Keratinocyte (primary cell): ENCODE measurements around the gene ZNF423. TPM values are rescaled to one million over a fixed set of nuclear protein-coding genes. Genes with fewer than 3 reads are reported as not detected.

ENCODE experiments used
- DNase-seq: peaks from one replicate; pipeline ENCODE4 v3.0.0-alpha.2; 2011; ENCODE audit warnings: low read depth, missing footprints, low spot score
- FAIRE-seq: peaks from 2 replicates; lab custom pipeline; 2011; peaks lifted over from hg19 to GRCh38; lab: Jason Lieb, UNC
- H2AFZ ChIP-seq: 2 replicates; pipeline ENCODE4 v1.6.0; 2012; ENCODE audit warnings: low read length, control low read depth, inconsistent platforms; ENCODE audit not compliant: control insufficient read depth
- H3K27ac ChIP-seq: 2 replicates; pipeline ENCODE4 v1.5.1; 2011; ENCODE audit warnings: low read length; ENCODE audit not compliant: control insufficient read depth, insufficient read depth
- H3K27me3 ChIP-seq: 3 replicates; pipeline ENCODE4 v1.6.0; 2011; ENCODE audit warnings: low read length; ENCODE audit not compliant: control insufficient read depth, insufficient read depth; ENCODE audit errors: extremely low read depth
- H3K36me3 ChIP-seq, 2 experiments: 2 replicates in 1 of 2; 3 replicates in 1 of 2; pipeline ENCODE4 v1.5.1; 2011; ENCODE audit warnings: low read length in 2 of 2, mild to moderate bottlenecking in 1 of 2; ENCODE audit not compliant: control insufficient read depth in 2 of 2, insufficient read depth in 2 of 2; ENCODE audit errors: extremely low read depth in 1 of 2
- H3K4me1 ChIP-seq: 3 replicates; pipeline ENCODE4 v1.5.1; 2011; ENCODE audit warnings: low read length; ENCODE audit not compliant: control insufficient read depth, insufficient read depth; ENCODE audit errors: extremely low read depth
- H3K4me2 ChIP-seq: 3 replicates; pipeline ENCODE4 v1.6.0; 2011; ENCODE audit warnings: low read depth, low read length; ENCODE audit not compliant: control insufficient read depth, insufficient read depth; ENCODE audit errors: extremely low read depth
- H3K4me3 ChIP-seq, 3 experiments: fragments of 200-600 bp in 1 of 3; sonication (generic) in 1 of 3; 2 replicates in 2 of 3; 3 replicates in 1 of 3; pipeline ENCODE4 v1.5.1; 2011 to 2016; ENCODE audit warnings: low read length in 3 of 3, mild to moderate bottlenecking in 3 of 3, control low read depth in 2 of 3, inconsistent platforms in 1 of 3, low read depth in 1 of 3, mixed read lengths in 1 of 3, mixed run types in 1 of 3, moderate library complexity in 1 of 3; ENCODE audit not compliant: control insufficient read depth in 2 of 3, insufficient read depth in 2 of 3; ENCODE audit errors: extremely low read depth in 1 of 3
- H3K79me2 ChIP-seq: 2 replicates; pipeline ENCODE4 v1.6.0; 2012; ENCODE audit warnings: low read length; ENCODE audit not compliant: control insufficient read depth, insufficient read depth
- H3K9ac ChIP-seq: 3 replicates; pipeline ENCODE4 v1.6.0; 2011; ENCODE audit warnings: low read length; ENCODE audit not compliant: control insufficient read depth, insufficient read depth; ENCODE audit errors: extremely low read depth
- H3K9me1 ChIP-seq: 3 replicates; pipeline ENCODE4 v1.6.0; 2011; ENCODE audit warnings: low read length; ENCODE audit not compliant: control insufficient read depth, insufficient read depth; ENCODE audit errors: extremely low read depth
- H3K9me3 ChIP-seq: 2 replicates; pipeline ENCODE4 v1.5.1; 2012; ENCODE audit warnings: low read depth, low read length; ENCODE audit not compliant: control insufficient read depth
- H4K20me1 ChIP-seq: 3 replicates; pipeline ENCODE4 v1.6.0; 2011; ENCODE audit warnings: low read length; ENCODE audit not compliant: control insufficient read depth, insufficient read depth; ENCODE audit errors: extremely low read depth
- EZH2 ChIP-seq: IDR thresholded peaks from one replicate; pipeline ENCODE4 v1.6.1; 2012; ENCODE audit warnings: inconsistent platforms, mild to moderate bottlenecking, low read length, moderate library complexity
- dilution Hi-C: fragments of 300-500 bp; cut with MboI; formaldehyde crosslinking; loops from one replicate; pipeline ENCODE4 v1.7.0; 2020; ENCODE audit warnings: low sequenced_read_pairs; ENCODE audit not compliant: extremely low pct_ligation_motif_present
- polyA plus RNA-seq, 5 experiments: library from polyadenylated mRNA; depleted of rRNA in 3 of 5; stranded (reverse) in 3 of 5; stranded (forward) in 1 of 5; unstranded in 1 of 5; fragments of >200 nt; gene quantifications; 1 replicate in 1 of 5; 2 replicates in 3 of 5; 3 replicates in 1 of 5; pipeline versions ENCODE4 v1.2.1 to v1.2.3, GENCODE V29; 2011 to 2012; ENCODE audit warnings: missing spikeins in 2 of 5, low read depth in 1 of 5, low replicate concordance in 1 of 5
- TF ChIP-seq, protein P1 (sequence below), 3 experiments: IDR thresholded peaks in 1 of 3; conservative IDR thresholded peaks in 1 of 3; optimal IDR thresholded peaks in 1 of 3; 2 replicates in 2 of 3; 3 replicates in 1 of 3; pipeline versions ENCODE3 to v1.5.1; 2011; ENCODE audit warnings: low read length in 3 of 3, mild to moderate bottlenecking in 3 of 3, moderate library complexity in 2 of 3, control low read depth in 1 of 3, inconsistent platforms in 1 of 3; ENCODE audit not compliant: insufficient read depth in 2 of 3; ENCODE audit errors: extremely low read depth in 1 of 3

Gene ZNF423
- polyA plus RNA-seq, 1 donor (not counting 4 experiments of a cell fraction or from before 2014, with no cell fraction given): 0.05 TPM

DNA sequence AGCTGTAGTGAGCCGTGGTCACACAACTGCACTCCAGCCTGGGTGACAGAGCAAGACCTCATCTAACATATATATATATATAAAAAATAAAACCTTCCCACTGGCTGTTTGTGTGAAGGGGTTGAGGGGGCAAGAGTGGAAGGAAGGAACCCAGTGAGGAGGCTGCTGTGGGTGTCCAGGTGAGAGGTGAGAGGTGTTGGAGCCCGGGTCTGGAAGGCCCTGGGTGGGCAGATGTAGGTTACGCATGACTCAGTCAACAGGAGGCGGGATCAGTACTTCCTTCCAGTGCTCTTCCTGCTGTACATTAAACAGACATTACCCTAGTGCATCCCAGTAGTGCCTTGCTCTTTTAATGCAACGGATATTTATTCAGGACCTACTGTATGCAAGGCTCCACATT, 47.0 kb upstream of the ZNF423 start:
- Histone ChIP-seq H2AFZ (no peak overlapping the region), H3K4me2 (no peak overlapping the region), H3K4me1 (no peaks in the 10 kb centered on the region), H4K20me1 (no peaks in the 10 kb centered on the region), H3K27me3 (no peaks in the 10 kb centered on the region), H3K9me1 (no peaks in the 10 kb centered on the region), H3K9me3 (no peaks in the 10 kb centered on the region), H3K27ac (no peak overlapping the region), H3K36me3 (no peaks in the 10 kb centered on the region), H3K4me3 (no peak overlapping the region), H3K79me2 (no peaks in the 10 kb centered on the region), H3K9ac (no peak overlapping the region)
- dilution Hi-C loops: no loop called here
- TF ChIP-seq EZH2: no peak
- TF ChIP-seq, protein P1, sequence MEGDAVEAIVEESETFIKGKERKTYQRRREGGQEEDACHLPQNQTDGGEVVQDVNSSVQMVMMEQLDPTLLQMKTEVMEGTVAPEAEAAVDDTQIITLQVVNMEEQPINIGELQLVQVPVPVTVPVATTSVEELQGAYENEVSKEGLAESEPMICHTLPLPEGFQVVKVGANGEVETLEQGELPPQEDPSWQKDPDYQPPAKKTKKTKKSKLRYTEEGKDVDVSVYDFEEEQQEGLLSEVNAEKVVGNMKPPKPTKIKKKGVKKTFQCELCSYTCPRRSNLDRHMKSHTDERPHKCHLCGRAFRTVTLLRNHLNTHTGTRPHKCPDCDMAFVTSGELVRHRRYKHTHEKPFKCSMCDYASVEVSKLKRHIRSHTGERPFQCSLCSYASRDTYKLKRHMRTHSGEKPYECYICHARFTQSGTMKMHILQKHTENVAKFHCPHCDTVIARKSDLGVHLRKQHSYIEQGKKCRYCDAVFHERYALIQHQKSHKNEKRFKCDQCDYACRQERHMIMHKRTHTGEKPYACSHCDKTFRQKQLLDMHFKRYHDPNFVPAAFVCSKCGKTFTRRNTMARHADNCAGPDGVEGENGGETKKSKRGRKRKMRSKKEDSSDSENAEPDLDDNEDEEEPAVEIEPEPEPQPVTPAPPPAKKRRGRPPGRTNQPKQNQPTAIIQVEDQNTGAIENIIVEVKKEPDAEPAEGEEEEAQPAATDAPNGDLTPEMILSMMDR (optimal IDR thresholded peaks at IDR 0.05 in 1 of 3, IDR thresholded peaks at IDR 0.05 in 1 of 3, conservative IDR thresholded peaks at IDR 0.05 in 1 of 3; ENCODE audit: extremely low read depth in 1 of 3, insufficient read depth in 2 of 3, low read length in 3 of 3): no peak
- FAIRE-seq (no peak), DNase-seq (no peak)

DNA sequence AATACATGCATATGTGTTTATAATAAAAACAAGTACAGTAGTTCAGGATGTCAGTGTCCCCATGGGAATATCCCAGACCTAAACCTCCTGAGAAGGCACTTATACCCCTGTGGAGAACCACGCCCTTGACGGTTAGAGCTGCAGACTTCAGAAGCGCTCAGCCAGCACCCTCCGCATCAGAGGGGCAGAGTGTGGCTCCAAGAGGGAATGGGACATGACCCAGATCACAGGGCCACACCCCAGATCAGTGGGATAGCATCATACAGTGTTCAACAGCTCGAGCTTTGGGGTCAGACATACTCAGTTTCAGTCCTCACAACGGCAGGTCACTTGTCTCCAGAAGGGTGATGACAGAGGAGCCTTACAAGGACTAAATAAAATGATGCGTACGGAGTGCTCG, 45.8 kb upstream of the ZNF423 start:
- H3K79me2 ChIP-seq: no peaks in the 10 kb centered on the region
- no peak overlapping the region for H3K27ac ChIP-seq
- no peaks in the 10 kb centered on the region for H3K4me1 ChIP-seq
- H3K27me3 ChIP-seq: no peaks in the 10 kb centered on the region
- no peak overlapping the region for H3K9ac ChIP-seq
- no peaks in the 10 kb centered on the region for H3K36me3 ChIP-seq
- no peaks in the 10 kb centered on the region for H4K20me1 ChIP-seq
- H2AFZ ChIP-seq: no peak overlapping the region
- H3K9me3 ChIP-seq: no peaks in the 10 kb centered on the region
- TF ChIP-seq, protein P1 (optimal IDR thresholded peaks at IDR 0.05 in 1 of 3, IDR thresholded peaks at IDR 0.05 in 1 of 3, conservative IDR thresholded peaks at IDR 0.05 in 1 of 3; ENCODE audit: extremely low read depth in 1 of 3, insufficient read depth in 2 of 3, low read length in 3 of 3): no peak
- TF ChIP-seq EZH2: no peak
- no peak overlapping the region for H3K4me2 ChIP-seq
- H3K4me3 ChIP-seq: no peak overlapping the region
- no peaks in the 10 kb centered on the region for H3K9me1 ChIP-seq
- no peak for DNase-seq
- no peak for FAIRE-seq
- dilution Hi-C loops: no loop called here
